ENCODE data around the gene HOOK1.

The HOOK1 gene

DNA sequence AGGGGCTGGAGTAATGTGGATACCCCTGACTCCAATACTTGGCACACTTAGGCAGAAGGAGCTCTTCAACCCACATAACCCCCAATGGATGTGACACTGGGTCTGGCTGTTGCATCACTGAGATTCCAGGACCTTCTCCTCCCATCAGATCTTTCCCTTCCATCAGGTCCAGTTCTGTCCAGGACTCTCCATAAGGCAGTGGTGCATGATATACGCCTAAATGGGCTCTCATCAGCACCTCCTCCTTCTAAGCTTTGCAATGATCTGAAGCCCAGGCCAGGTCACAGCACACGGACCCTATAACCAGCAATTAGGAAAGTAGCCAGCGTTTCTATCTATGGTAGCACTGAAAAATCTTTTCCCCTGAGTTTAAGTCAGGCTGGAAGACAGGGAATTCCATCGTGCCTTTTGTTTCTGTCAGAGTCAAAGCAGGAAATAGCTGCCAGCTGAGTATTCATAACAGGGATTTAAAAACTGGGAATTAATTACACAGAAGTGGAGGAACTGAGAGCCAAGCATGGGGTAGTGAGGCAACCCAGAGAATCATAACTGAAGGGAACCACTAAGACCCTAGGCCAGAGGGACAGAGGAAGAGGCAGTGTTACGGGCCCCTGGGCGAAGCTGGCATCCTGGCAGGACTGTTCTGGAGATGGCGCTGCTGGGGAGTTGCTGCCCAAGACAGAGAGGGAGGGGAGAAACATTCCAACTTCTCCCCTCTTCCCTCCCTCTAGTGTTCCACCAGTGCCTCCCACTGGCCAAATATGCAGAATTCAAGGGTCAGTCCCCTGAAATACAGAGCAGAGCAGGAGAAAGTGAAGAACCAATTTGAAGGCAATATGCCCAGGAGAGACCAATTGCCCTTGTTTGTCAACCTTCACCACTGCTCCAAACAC, 37.5 kb upstream of the HOOK1 start:
- Histone ChIP-seq H3K79me2 (no peaks in the 10 kb centered on the region), H3K4me1 (no peaks in the 10 kb centered on the region)
- TF ChIP-seq, protein P1, sequence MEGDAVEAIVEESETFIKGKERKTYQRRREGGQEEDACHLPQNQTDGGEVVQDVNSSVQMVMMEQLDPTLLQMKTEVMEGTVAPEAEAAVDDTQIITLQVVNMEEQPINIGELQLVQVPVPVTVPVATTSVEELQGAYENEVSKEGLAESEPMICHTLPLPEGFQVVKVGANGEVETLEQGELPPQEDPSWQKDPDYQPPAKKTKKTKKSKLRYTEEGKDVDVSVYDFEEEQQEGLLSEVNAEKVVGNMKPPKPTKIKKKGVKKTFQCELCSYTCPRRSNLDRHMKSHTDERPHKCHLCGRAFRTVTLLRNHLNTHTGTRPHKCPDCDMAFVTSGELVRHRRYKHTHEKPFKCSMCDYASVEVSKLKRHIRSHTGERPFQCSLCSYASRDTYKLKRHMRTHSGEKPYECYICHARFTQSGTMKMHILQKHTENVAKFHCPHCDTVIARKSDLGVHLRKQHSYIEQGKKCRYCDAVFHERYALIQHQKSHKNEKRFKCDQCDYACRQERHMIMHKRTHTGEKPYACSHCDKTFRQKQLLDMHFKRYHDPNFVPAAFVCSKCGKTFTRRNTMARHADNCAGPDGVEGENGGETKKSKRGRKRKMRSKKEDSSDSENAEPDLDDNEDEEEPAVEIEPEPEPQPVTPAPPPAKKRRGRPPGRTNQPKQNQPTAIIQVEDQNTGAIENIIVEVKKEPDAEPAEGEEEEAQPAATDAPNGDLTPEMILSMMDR (IDR thresholded peaks at IDR 0.05) = no peak

DNA sequence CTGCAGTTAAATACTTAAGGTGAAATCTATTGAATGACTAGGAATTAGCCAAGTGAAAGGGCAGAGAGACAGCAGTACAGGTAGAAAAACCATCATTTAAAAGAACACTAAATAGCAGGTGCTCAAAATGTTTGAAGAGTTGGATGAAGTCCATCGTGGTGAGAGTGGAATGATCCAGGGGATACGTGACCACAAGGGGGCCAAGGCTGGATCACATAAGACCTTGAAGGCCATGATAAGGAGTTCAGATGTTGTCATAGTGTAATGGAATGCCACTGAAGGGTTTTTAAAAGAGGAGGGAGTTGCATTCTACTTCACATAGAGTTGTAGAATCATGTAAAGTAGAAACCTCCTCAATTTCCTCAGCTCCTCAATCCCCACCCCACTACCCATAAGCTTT, 34.8 kb upstream of the HOOK1 start:
- TF ChIP-seq, protein P1 (IDR thresholded peaks at IDR 0.05) = no peak
- no peak overlapping the region for H3K4me2 ChIP-seq (ENCODE audit: low read length)
- no peak overlapping the region for H3K27ac ChIP-seq
- no peak overlapping the region for H2AFZ ChIP-seq
- no peak overlapping the region for H3K9ac ChIP-seq
- H3K36me3 ChIP-seq (ENCODE audit: control insufficient read depth, insufficient read depth, low read length) = no peaks in the 10 kb centered on the region
- no peaks in the 10 kb centered on the region for H3K9me3 ChIP-seq (ENCODE audit: control insufficient read depth, low read length)
- no peaks in the 10 kb centered on the region for H3K79me2 ChIP-seq
- no peaks in the 10 kb centered on the region for H3K27me3 ChIP-seq (ENCODE audit: control insufficient read depth, insufficient read depth, low read length)
- H3K4me3 ChIP-seq (ENCODE audit: low read depth, low read length) = no peak overlapping the region
- H3K4me1 ChIP-seq = no peaks in the 10 kb centered on the region

More for the DNA sequence above, 37.5 kb upstream of the HOOK1 start:
- no peak overlapping the region for H2AFZ ChIP-seq
- H3K4me3 ChIP-seq (ENCODE audit: low read depth, low read length) = no peak overlapping the region
- no peaks in the 10 kb centered on the region for H3K36me3 ChIP-seq (ENCODE audit: control insufficient read depth, insufficient read depth, low read length)
- H3K4me2 ChIP-seq (ENCODE audit: low read length) = no peak overlapping the region
- H3K27ac ChIP-seq = no peak overlapping the region
- no peaks in the 10 kb centered on the region for H3K9me3 ChIP-seq (ENCODE audit: control insufficient read depth, low read length)
- H3K27me3 ChIP-seq (ENCODE audit: control insufficient read depth, insufficient read depth, low read length) = no peaks in the 10 kb centered on the region
- H3K9ac ChIP-seq = no peak overlapping the region

GRCh38 chr1:59788825-59789224, 25.9 kb upstream of the HOOK1 start:
- H3K9ac ChIP-seq = no peak overlapping the region
- no peaks in the 10 kb centered on the region for H3K9me3 ChIP-seq (ENCODE audit: control insufficient read depth, low read length)
- no peaks in the 10 kb centered on the region for H3K4me1 ChIP-seq

GRCh38 chr1:59798600-59798999, 16.1 kb upstream of the HOOK1 start:
- no peak overlapping the region for H3K4me3 ChIP-seq (ENCODE audit: low read depth, low read length)
- no peak overlapping the region for H3K9ac ChIP-seq
- no peaks in the 10 kb centered on the region for H3K36me3 ChIP-seq (ENCODE audit: control insufficient read depth, insufficient read depth, low read length)
- TF ChIP-seq, protein P1 (IDR thresholded peaks at IDR 0.05) = no peak
- H2AFZ ChIP-seq = no peak overlapping the region
- H3K27me3 ChIP-seq (ENCODE audit: control insufficient read depth, insufficient read depth, low read length) = no peaks in the 10 kb centered on the region
- H3K27ac ChIP-seq = no peak overlapping the region
- no peaks in the 10 kb centered on the region for H3K4me1 ChIP-seq
- H3K4me2 ChIP-seq (ENCODE audit: low read length) = no peak overlapping the region
- peaks cover 5% of the 10 kb centered on the region for H3K9me3 ChIP-seq (ENCODE audit: control insufficient read depth, low read length)
- no peaks in the 10 kb centered on the region for H3K79me2 ChIP-seq

More at GRCh38 chr1:59788825-59789224, 25.9 kb upstream of the HOOK1 start:
- Histone ChIP-seq H2AFZ (no peak overlapping the region), H3K79me2 (no peaks in the 10 kb centered on the region), H3K4me2 (ENCODE audit: low read length) (no peak overlapping the region), H3K27ac (no peak overlapping the region), H3K4me3 (ENCODE audit: low read depth, low read length) (no peak overlapping the region), H3K27me3 (ENCODE audit: control insufficient read depth, insufficient read depth, low read length) (no peaks in the 10 kb centered on the region), H3K36me3 (ENCODE audit: control insufficient read depth, insufficient read depth, low read length) (no peaks in the 10 kb centered on the region)
- TF ChIP-seq, protein P1 (IDR thresholded peaks at IDR 0.05) = no peak

Data from parathyroid adenoma (tissue), 2 donors.